HepG2 (cell line): Measurements from ENCODE around the gene HAGHL. TPM values are rescaled to one million over a fixed set of nuclear protein-coding genes. Genes with fewer than 3 reads are reported as not detected.

Experiments
- BORCS8-MEF2B ChIP-seq: sonication (generic); formaldehyde crosslinking; IDR thresholded peaks from 2 replicates; pipeline ENCODE4 v1.8.0; 2022; ENCODE audit warnings: mild to moderate bottlenecking, missing genetic modification reagents
- IRF2 ChIP-seq: IDR thresholded peaks from 2 replicates; pipeline ENCODE4 v1.6.1; 2018; ENCODE audit warnings: missing genetic modification reagents, missing compliant biosample characterization
- POGZ ChIP-seq: sonication (generic); formaldehyde crosslinking; IDR thresholded peaks from 2 replicates; pipeline ENCODE4 v1.4.0; 2020; ENCODE audit warnings: mild to moderate bottlenecking, missing genetic modification reagents
- YEATS4 ChIP-seq: sonication (generic); formaldehyde crosslinking; IDR thresholded peaks from 2 replicates; pipeline ENCODE4 v1.4.0; 2020; ENCODE audit warnings: missing genetic modification reagents, borderline replicate concordance
- ZBTB21 ChIP-seq: sonication (generic); formaldehyde crosslinking; IDR thresholded peaks from 2 replicates; pipeline ENCODE4 v1.4.0; 2020; ENCODE audit warnings: missing genetic modification reagents
- ZNF350 ChIP-seq: sonication (generic); formaldehyde crosslinking; IDR thresholded peaks from 2 replicates; pipeline ENCODE4 v1.4.0; 2020; ENCODE audit warnings: mild to moderate bottlenecking, low read depth, missing genetic modification reagents, borderline replicate concordance
- ZNF382 ChIP-seq: sonication (generic); formaldehyde crosslinking; IDR thresholded peaks from 2 replicates; pipeline ENCODE4 v1.5.0; 2020; ENCODE audit warnings: missing genetic modification reagents, mild to moderate bottlenecking, borderline replicate concordance
- ZNF570 ChIP-seq: sonication (generic); formaldehyde crosslinking; IDR thresholded peaks from 2 replicates; pipeline ENCODE4 v1.4.0; 2020; ENCODE audit warnings: mild to moderate bottlenecking, missing genetic modification reagents, borderline replicate concordance
- ZNF720 ChIP-seq: sonication (generic); formaldehyde crosslinking; IDR thresholded peaks from 2 replicates; pipeline ENCODE4 v1.4.0; 2020; ENCODE audit warnings: missing genetic modification reagents
- ZNF776 ChIP-seq: sonication (generic); formaldehyde crosslinking; IDR thresholded peaks from 2 replicates; pipeline ENCODE4 v1.4.0; 2020; ENCODE audit warnings: mild to moderate bottlenecking, missing genetic modification reagents
- ZNF839 ChIP-seq: sonication (generic); formaldehyde crosslinking; IDR thresholded peaks from 2 replicates; pipeline ENCODE4 v1.4.0; 2020; ENCODE audit warnings: missing genetic modification reagents, mild to moderate bottlenecking, borderline replicate concordance
- polyA plus RNA-seq, 8 experiments: library from polyadenylated mRNA; depleted of rRNA in 3 of 8; stranded (reverse) in 7 of 8; unstranded in 1 of 8; fragments of >200 nt; fragmentation: Illumina TruSeq in 4 of 8; extraction: Trizol in 4 of 8; gene quantifications; 2 replicates each; pipeline versions ENCODE4 v1.2.1 to v1.2.3, GENCODE V29; 2011 to 2016; ENCODE audit warnings: low read depth in 4 of 8, missing spikeins in 1 of 8, mixed read lengths in 1 of 8; ENCODE audit not compliant: insufficient read depth in 1 of 8
- total RNA-seq, 5 experiments: library from RNA; depleted of rRNA; stranded (reverse); fragments of >200 nt; fragmentation: Illumina TruSeq; extraction: Trizol; gene quantifications; 2 replicates each; pipeline ENCODE4 v1.2.3, GENCODE V29; 2016; ENCODE audit warnings: low read depth in 1 of 5
- TF ChIP-seq, protein P1 (sequence below): sonication (generic); formaldehyde crosslinking; IDR thresholded peaks from 2 replicates; pipeline ENCODE4 v1.4.0; 2020; ENCODE audit warnings: missing genetic modification reagents
- TF ChIP-seq, protein P2 (sequence below): sonication (generic); formaldehyde crosslinking; IDR thresholded peaks from 2 replicates; pipeline ENCODE4 v1.4.0; 2020; ENCODE audit warnings: missing genetic modification reagents
- TF ChIP-seq, protein P3 (sequence below): sonication (generic); formaldehyde crosslinking; IDR thresholded peaks from 2 replicates; pipeline ENCODE4 v1.5.1; 2020; ENCODE audit warnings: mild to moderate bottlenecking, missing genetic modification reagents, moderate library complexity
- TF ChIP-seq, protein P4 (sequence below): sonication (generic); formaldehyde crosslinking; IDR thresholded peaks from 2 replicates; pipeline ENCODE4 v1.5.1; 2020; ENCODE audit warnings: missing genetic modification reagents, mild to moderate bottlenecking, borderline replicate concordance
- TF ChIP-seq, protein P5 (sequence below): IDR thresholded peaks from 2 replicates; pipeline ENCODE4 v1.6.1; 2016; ENCODE audit warnings: mild to moderate bottlenecking, missing biosample characterization, missing genetic modification reagents

HAGHL gene
- total and polyA plus RNA-seq, 2 of the 13 experiments (the other 11 are each of a cell fraction or from before 2014, with no cell fraction given): 3.4 to 8.4 TPM

DNA sequence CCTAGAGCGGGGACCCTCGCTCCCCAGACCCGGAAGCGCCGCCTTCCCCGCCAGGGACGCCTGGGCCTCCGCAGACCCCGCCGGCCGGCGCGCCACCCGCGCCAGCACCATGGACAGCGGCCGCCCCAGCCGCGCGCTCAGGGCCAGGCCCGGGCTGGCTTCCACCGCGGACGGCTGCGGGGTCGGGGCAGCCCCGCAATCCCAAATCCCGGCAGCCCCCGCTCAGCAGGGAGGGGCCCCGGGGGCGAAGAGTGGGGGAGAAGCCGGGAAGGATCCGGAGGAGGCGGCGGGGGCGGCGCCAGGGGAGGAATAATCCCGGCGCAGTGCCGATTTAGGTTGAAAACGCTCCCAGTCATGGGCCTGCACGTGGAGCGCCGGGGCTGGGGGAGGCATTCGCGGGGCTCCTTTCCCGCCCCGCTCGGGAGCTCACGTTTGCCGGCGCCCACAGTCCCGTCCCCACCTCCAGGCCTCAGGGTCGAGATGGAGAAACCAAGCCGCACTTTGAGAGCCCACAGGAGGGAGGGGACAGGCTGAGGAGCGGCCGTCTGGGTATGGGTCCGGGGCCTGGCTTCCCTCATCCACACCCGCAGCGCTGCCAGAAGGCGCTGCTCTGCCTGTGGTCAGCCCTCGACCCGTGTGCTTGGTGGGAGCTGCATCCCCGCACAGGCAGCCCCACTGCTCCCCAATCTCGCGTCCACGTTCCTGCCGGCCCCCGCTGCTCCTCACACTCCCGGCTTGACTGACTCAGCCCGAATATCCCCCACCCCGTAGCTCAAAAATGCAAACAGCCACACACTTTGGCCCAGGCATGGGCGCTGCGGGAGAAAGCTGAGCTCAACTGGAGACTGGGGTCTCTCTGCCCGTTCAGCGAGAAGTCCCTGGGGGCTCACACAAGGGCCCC, 26.0 kb upstream of the HAGHL start (continued):
- TF ChIP-seq, protein P1, sequence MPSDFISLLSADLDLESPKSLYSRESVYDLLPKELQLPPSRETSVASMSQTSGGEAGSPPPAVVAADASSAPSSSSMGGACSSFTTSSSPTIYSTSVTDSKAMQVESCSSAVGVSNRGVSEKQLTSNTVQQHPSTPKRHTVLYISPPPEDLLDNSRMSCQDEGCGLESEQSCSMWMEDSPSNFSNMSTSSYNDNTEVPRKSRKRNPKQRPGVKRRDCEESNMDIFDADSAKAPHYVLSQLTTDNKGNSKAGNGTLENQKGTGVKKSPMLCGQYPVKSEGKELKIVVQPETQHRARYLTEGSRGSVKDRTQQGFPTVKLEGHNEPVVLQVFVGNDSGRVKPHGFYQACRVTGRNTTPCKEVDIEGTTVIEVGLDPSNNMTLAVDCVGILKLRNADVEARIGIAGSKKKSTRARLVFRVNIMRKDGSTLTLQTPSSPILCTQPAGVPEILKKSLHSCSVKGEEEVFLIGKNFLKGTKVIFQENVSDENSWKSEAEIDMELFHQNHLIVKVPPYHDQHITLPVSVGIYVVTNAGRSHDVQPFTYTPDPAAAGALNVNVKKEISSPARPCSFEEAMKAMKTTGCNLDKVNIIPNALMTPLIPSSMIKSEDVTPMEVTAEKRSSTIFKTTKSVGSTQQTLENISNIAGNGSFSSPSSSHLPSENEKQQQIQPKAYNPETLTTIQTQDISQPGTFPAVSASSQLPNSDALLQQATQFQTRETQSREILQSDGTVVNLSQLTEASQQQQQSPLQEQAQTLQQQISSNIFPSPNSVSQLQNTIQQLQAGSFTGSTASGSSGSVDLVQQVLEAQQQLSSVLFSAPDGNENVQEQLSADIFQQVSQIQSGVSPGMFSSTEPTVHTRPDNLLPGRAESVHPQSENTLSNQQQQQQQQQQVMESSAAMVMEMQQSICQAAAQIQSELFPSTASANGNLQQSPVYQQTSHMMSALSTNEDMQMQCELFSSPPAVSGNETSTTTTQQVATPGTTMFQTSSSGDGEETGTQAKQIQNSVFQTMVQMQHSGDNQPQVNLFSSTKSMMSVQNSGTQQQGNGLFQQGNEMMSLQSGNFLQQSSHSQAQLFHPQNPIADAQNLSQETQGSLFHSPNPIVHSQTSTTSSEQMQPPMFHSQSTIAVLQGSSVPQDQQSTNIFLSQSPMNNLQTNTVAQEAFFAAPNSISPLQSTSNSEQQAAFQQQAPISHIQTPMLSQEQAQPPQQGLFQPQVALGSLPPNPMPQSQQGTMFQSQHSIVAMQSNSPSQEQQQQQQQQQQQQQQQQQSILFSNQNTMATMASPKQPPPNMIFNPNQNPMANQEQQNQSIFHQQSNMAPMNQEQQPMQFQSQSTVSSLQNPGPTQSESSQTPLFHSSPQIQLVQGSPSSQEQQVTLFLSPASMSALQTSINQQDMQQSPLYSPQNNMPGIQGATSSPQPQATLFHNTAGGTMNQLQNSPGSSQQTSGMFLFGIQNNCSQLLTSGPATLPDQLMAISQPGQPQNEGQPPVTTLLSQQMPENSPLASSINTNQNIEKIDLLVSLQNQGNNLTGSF: peak; percentile 93
- no peak for TF ChIP-seq ZNF350 (CRISPR knock-in tag)
- TF ChIP-seq, protein P2, sequence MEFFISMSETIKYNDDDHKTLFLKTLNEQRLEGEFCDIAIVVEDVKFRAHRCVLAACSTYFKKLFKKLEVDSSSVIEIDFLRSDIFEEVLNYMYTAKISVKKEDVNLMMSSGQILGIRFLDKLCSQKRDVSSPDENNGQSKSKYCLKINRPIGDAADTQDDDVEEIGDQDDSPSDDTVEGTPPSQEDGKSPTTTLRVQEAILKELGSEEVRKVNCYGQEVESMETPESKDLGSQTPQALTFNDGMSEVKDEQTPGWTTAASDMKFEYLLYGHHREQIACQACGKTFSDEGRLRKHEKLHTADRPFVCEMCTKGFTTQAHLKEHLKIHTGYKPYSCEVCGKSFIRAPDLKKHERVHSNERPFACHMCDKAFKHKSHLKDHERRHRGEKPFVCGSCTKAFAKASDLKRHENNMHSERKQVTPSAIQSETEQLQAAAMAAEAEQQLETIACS (CRISPR knock-in tag): peak; percentile 75
- TF ChIP-seq, protein P3, sequence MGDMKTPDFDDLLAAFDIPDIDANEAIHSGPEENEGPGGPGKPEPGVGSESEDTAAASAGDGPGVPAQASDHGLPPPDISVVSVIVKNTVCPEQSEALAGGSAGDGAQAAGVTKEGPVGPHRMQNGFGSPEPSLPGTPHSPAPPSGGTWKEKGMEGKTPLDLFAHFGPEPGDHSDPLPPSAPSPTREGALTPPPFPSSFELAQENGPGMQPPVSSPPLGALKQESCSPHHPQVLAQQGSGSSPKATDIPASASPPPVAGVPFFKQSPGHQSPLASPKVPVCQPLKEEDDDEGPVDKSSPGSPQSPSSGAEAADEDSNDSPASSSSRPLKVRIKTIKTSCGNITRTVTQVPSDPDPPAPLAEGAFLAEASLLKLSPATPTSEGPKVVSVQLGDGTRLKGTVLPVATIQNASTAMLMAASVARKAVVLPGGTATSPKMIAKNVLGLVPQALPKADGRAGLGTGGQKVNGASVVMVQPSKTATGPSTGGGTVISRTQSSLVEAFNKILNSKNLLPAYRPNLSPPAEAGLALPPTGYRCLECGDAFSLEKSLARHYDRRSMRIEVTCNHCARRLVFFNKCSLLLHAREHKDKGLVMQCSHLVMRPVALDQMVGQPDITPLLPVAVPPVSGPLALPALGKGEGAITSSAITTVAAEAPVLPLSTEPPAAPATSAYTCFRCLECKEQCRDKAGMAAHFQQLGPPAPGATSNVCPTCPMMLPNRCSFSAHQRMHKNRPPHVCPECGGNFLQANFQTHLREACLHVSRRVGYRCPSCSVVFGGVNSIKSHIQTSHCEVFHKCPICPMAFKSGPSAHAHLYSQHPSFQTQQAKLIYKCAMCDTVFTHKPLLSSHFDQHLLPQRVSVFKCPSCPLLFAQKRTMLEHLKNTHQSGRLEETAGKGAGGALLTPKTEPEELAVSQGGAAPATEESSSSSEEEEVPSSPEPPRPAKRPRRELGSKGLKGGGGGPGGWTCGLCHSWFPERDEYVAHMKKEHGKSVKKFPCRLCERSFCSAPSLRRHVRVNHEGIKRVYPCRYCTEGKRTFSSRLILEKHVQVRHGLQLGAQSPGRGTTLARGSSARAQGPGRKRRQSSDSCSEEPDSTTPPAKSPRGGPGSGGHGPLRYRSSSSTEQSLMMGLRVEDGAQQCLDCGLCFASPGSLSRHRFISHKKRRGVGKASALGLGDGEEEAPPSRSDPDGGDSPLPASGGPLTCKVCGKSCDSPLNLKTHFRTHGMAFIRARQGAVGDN: peak; percentile 51; the same call in 1 of the 2 replicates
- TF ChIP-seq ZNF776 (CRISPR knock-in tag): peak; percentile 47; the same call in 1 of the 2 replicates
- no peak; the same call in 1 of the 2 replicates for TF ChIP-seq IRF2 (CRISPR knock-in tag)
- TF ChIP-seq ZNF720 (CRISPR knock-in tag): no peak
- TF ChIP-seq BORCS8-MEF2B: peak; percentile 94
- TF ChIP-seq ZBTB21 (CRISPR knock-in tag): no peak
- 0 out of 2 replicates have a peak, but pooled peaks have one; percentile 50 for TF ChIP-seq ZNF570 (CRISPR knock-in tag)
- no peak for TF ChIP-seq ZNF839 (CRISPR knock-in tag)
- no peak for TF ChIP-seq POGZ (CRISPR knock-in tag)
- TF ChIP-seq, protein P4, sequence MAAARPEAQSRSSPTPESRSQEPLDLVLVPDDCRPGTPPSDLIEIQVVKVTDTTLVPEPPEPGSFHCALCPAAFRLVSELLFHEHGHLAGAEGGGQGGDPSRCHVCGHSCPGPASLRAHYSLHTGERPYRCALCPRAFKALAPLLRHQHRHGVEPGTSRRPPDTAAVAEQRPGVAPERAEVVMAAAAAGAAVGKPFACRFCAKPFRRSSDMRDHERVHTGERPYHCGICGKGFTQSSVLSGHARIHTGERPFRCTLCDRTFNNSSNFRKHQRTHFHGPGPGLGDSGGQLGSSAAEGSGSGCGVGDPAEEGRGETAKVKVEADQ (CRISPR knock-in tag): peak; percentile 81; the same call in 1 of the 2 replicates
- TF ChIP-seq ZNF382: no peak
- peak; percentile 33; the same call in 1 of the 2 replicates for TF ChIP-seq YEATS4 (CRISPR knock-in tag)
- TF ChIP-seq, protein P5, sequence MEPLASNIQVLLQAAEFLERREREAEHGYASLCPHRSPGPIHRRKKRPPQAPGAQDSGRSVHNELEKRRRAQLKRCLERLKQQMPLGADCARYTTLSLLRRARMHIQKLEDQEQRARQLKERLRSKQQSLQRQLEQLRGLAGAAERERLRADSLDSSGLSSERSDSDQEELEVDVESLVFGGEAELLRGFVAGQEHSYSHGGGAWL (CRISPR knock-in tag): peak; percentile 81; the same call in 1 of the 2 replicates
